IMR-90 (cell line): Measurements from ENCODE around the gene LCMT2. TPM values are rescaled to one million over a fixed set of nuclear protein-coding genes. Genes with fewer than 3 reads are reported as not detected.

Source experiments
- ATAC-seq: fragments of 200-7000 bp; cut with Tn5 transposase; 2 replicates; pipeline ENCODE4 v1.9.1; 2020; ENCODE audit warnings: low read depth, mild to moderate bottlenecking, moderate library complexity
- BruUV-seq: library from RNA; stranded (reverse); fragments of 400-500 nt; replicated peaks from 2 replicates; lab custom pipeline; 2021; lab: Mats Ljungman, UMichigan
- CTCF ChIA-PET: fragments of 300-600 bp; formaldehyde crosslinking; extraction: SDS; loops from one replicate; lab custom pipeline; 2021; ENCODE audit warnings: antibody characterized with exemption; lab: Yijun Ruan, JAX
- POLR2A ChIA-PET: fragments of 300-600 bp; sonication (Branson Sonifier 250); formaldehyde crosslinking; loops from one replicate; lab custom pipeline; 2022; ENCODE audit warnings: antibody characterized with exemption; ENCODE audit not compliant: unreplicated experiment; lab: Charles Lee
- DNase-seq: peaks from one replicate; pipeline ENCODE4 v3.0.0; 2013
- H2AFZ ChIP-seq: replicated peaks from 2 replicates; pipeline ENCODE3; 2013; ENCODE audit warnings: low read length, mild to moderate bottlenecking; ENCODE audit not compliant: poor library complexity
- H2AK5ac ChIP-seq: 2 replicates; pipeline ENCODE4 v1.6.1; 2013; ENCODE audit warnings: low read depth, low read length, inconsistent platforms
- H2AK9ac ChIP-seq: replicated peaks from 2 replicates; pipeline ENCODE3; 2013; ENCODE audit warnings: mild to moderate bottlenecking, low read depth, low read length, moderate library complexity; ENCODE audit not compliant: poor library complexity
- H2BK120ac ChIP-seq: 2 replicates; pipeline ENCODE4 v1.6.1; 2013; ENCODE audit warnings: low read depth, low read length, inconsistent platforms
- H2BK15ac ChIP-seq: 3 replicates; pipeline ENCODE4 v1.6.1; 2013; ENCODE audit warnings: low read depth, low read length, inconsistent platforms
- H2BK20ac ChIP-seq: 2 replicates; pipeline ENCODE4 v1.6.1; 2013; ENCODE audit warnings: low read depth, mild to moderate bottlenecking, inconsistent platforms, low read length, moderate library complexity
- H2BK5ac ChIP-seq: 2 replicates; pipeline ENCODE4 v1.6.1; 2013; ENCODE audit warnings: mild to moderate bottlenecking, low read depth, low read length, inconsistent platforms; ENCODE audit not compliant: poor library complexity, severe bottlenecking
- H3K14ac ChIP-seq: replicated peaks from 2 replicates; pipeline ENCODE4 v1.6.1; 2013; ENCODE audit warnings: low read depth, low read length, inconsistent platforms
- H3K18ac ChIP-seq: 2 replicates; pipeline ENCODE4 v1.6.1; 2013; ENCODE audit warnings: low read depth, low read length, control low read depth
- H3K23ac ChIP-seq: 2 replicates; pipeline ENCODE4 v1.6.1; 2013; ENCODE audit warnings: low read depth, low read length, inconsistent platforms
- H3K27ac ChIP-seq: 2 replicates; pipeline ENCODE4 v1.5.1; 2013; ENCODE audit warnings: mild to moderate bottlenecking, control low read depth, low read length; ENCODE audit not compliant: insufficient read depth
- H3K27me3 ChIP-seq: 2 replicates; pipeline ENCODE4 v1.6.1; 2013; ENCODE audit warnings: low read length; ENCODE audit not compliant: control insufficient read depth, insufficient read depth
- H3K36me3 ChIP-seq: 2 replicates; pipeline ENCODE4 v1.6.1; 2013; ENCODE audit warnings: low read length, mixed read lengths; ENCODE audit not compliant: control insufficient read depth, insufficient read depth
- H3K4ac ChIP-seq: 2 replicates; pipeline ENCODE4 v1.6.1; 2013; ENCODE audit warnings: low read depth, low read length, inconsistent platforms
- H3K4me1 ChIP-seq: 2 replicates; pipeline ENCODE4 v1.6.1; 2013; ENCODE audit warnings: low read length, mixed read lengths; ENCODE audit not compliant: control insufficient read depth, insufficient read depth
- H3K4me2 ChIP-seq: 2 replicates; pipeline ENCODE4 v1.6.1; 2013; ENCODE audit warnings: low read depth, mild to moderate bottlenecking, control low read depth, low read length, moderate library complexity
- H3K4me3 ChIP-seq: 2 replicates; pipeline ENCODE4 v1.5.1; 2013; ENCODE audit warnings: low read depth, mild to moderate bottlenecking, control low read depth, low read length, moderate library complexity; ENCODE audit not compliant: insufficient read depth
- H3K56ac ChIP-seq: 2 replicates; pipeline ENCODE4 v1.6.1; 2013; ENCODE audit warnings: low read length, inconsistent platforms; ENCODE audit not compliant: insufficient read depth; ENCODE audit errors: extremely low read depth
- H3K79me1 ChIP-seq, 2 experiments: 2 replicates each; pipeline ENCODE4 v1.6.1; 2013; ENCODE audit warnings: low read length in 2 of 2, inconsistent platforms in 1 of 2, low read depth in 1 of 2
- H3K9ac ChIP-seq: 2 replicates; pipeline ENCODE4 v1.6.1; 2013; ENCODE audit warnings: low read depth, low read length, control low read depth
- H3K9me1 ChIP-seq: 2 replicates; pipeline ENCODE4 v1.6.1; 2013; ENCODE audit warnings: low read length, inconsistent platforms; ENCODE audit not compliant: insufficient read depth
- H3K9me3 ChIP-seq: 2 replicates; pipeline ENCODE4 v1.6.1; 2013; ENCODE audit warnings: low read length; ENCODE audit not compliant: control insufficient read depth, insufficient read depth
- H4K20me1 ChIP-seq: 2 replicates; pipeline ENCODE4 v1.6.1; 2013; ENCODE audit warnings: low read length, inconsistent platforms; ENCODE audit not compliant: insufficient read depth
- H4K5ac ChIP-seq: 2 replicates; pipeline ENCODE4 v1.6.1; 2013; ENCODE audit warnings: mild to moderate bottlenecking, low read depth, low read length, control low read depth
- H4K8ac ChIP-seq, 2 experiments: 2 replicates each; pipeline ENCODE4 v1.6.1; 2013; ENCODE audit warnings: low read depth in 2 of 2, low read length in 2 of 2, control low read depth in 1 of 2, inconsistent platforms in 1 of 2
- H4K91ac ChIP-seq: 2 replicates; pipeline ENCODE4 v1.6.1; 2013; ENCODE audit warnings: low read depth, low read length, inconsistent platforms; ENCODE audit not compliant: insufficient read depth
- BHLHE40 ChIP-seq: fragments of 150-350 bp; IDR thresholded peaks from 2 replicates; pipeline ENCODE4 v1.6.1; 2016; ENCODE audit warnings: mild to moderate bottlenecking, low read depth, low read length
- ELK1 ChIP-seq: fragments of 150-350 bp; IDR thresholded peaks from 2 replicates; pipeline ENCODE4 v1.6.1; 2016; ENCODE audit warnings: low read depth, mild to moderate bottlenecking, low read length, moderate library complexity, borderline replicate concordance
- RCOR1 ChIP-seq: IDR thresholded peaks from 2 replicates; pipeline ENCODE4 v1.6.1; 2012; ENCODE audit warnings: mild to moderate bottlenecking, low read length, improper control_type of control experiment; ENCODE audit not compliant: insufficient replicate concordance
- RFX5 ChIP-seq: IDR thresholded peaks from 2 replicates; pipeline ENCODE4 v1.8.0; 2012; ENCODE audit warnings: low read depth, mild to moderate bottlenecking, low read length, moderate library complexity
- dilution Hi-C: fragments of 300-500 bp; cut with HindIII; formaldehyde crosslinking; loops from one replicate; pipeline ENCODE4 v1.14.3; 2018; ENCODE audit warnings: low sequenced_read_pairs; ENCODE audit not compliant: unreplicated experiment
- in situ Hi-C: fragments of 300-500 bp; cut with MboI; formaldehyde crosslinking; loops from 3 replicates; pipeline ENCODE4 v1.14.3; 2019; ENCODE audit warnings: low sequenced_read_pairs, inconsistent platforms, mixed read lengths
- intact Hi-C: fragments of 100-400 bp; cut with micrococcal nuclease; formaldehyde crosslinking; loops from 2 replicates; pipeline ENCODE4 v1.10.0; 2022
- polyA plus RNA-seq, 3 experiments: library from polyadenylated mRNA; depleted of rRNA; stranded (reverse); fragments of >200 nt; gene quantifications; 2 replicates each; pipeline ENCODE4 v1.2.3, GENCODE V29; 2012; ENCODE audit warnings: low replicate concordance in 1 of 3
- total RNA-seq: library from RNA; depleted of rRNA; stranded (reverse); fragments of >200 nt; gene quantifications from 2 replicates; pipeline ENCODE4 v1.2.3, GENCODE V29; 2012

LCMT2 gene
- total and polyA plus RNA-seq, 2 of the 4 experiments (the other 2 are of a cell fraction): 5.8 to 12.2 TPM

- intact Hi-C loops: no loop called here
Observed at GRCh38 chr15:43378601-43379000, 48.2 kb upstream of the LCMT2 start.

More at GRCh38 chr15:43378601-43379000, 48.2 kb upstream of the LCMT2 start:
- ATAC-seq (no peak), DNase-seq (no peak)
- H3K9me3 ChIP-seq: no peaks in the 10 kb centered on the region
- no peak overlapping the region for H3K27ac ChIP-seq
- no peak overlapping the region for H3K4ac ChIP-seq
- in situ Hi-C loops (no loop called here), dilution Hi-C loops (no loop called here)
- CTCF ChIA-PET: no interaction called here
- no peak overlapping the region for H2AFZ ChIP-seq
- no peak overlapping the region for H2BK5ac ChIP-seq
- no peak overlapping the region for H4K91ac ChIP-seq
- no peaks in the 10 kb centered on the region for H3K27me3 ChIP-seq
- H3K9ac ChIP-seq: no peak overlapping the region
- H3K4me2 ChIP-seq: no peak overlapping the region
- H3K56ac ChIP-seq: no peak overlapping the region
- H4K5ac ChIP-seq: no peak overlapping the region
- no peak overlapping the region for H3K4me3 ChIP-seq
- no peak overlapping the region for H3K14ac ChIP-seq
- no TSS peak for BruUV-seq
- TF ChIP-seq RCOR1 (no peak), BHLHE40 (no peak), ELK1 (no peak), RFX5 (no peak)
- no peak overlapping the region for H2BK20ac ChIP-seq
- H2AK5ac ChIP-seq: no peak overlapping the region
- H3K79me1 ChIP-seq: peaks cover 0 to 12% of the 10 kb centered on the region in 2 experiments; a peak in 2 of 4 replicates
- H3K18ac ChIP-seq: no peak overlapping the region
- H2AK9ac ChIP-seq: no peak overlapping the region
- H3K4me1 ChIP-seq: peaks cover 3% of the 10 kb centered on the region
- POLR2A ChIA-PET: no interaction called here
- no peaks in the 10 kb centered on the region; the same call in 1 of the 2 replicates for H4K20me1 ChIP-seq
- no peak overlapping the region for H4K8ac ChIP-seq
- no peaks in the 10 kb centered on the region for H3K9me1 ChIP-seq
- peaks cover 9% of the 10 kb centered on the region for H3K36me3 ChIP-seq
- H2BK15ac ChIP-seq: no peak overlapping the region
- H3K23ac ChIP-seq: no peak overlapping the region
- H2BK120ac ChIP-seq: no peak overlapping the region
